Gastroesophageal sphincter (tissue), 3 donors: ENCODE results near the gene FGR.

Experiments used
- EP300 ChIP-seq: sonication (generic); formaldehyde crosslinking; IDR thresholded peaks from one replicate; pipeline ENCODE4 v1.6.1; 2017; ENCODE audit warnings: antibody characterized with exemption, mild to moderate bottlenecking
- POLR2A ChIP-seq, 2 donors: fragments of 450-650 bp; IDR thresholded peaks; one replicate each; pipeline ENCODE4 v1.6.1; 2017; ENCODE audit warnings: antibody characterized with exemption in 2 of 2, mild to moderate bottlenecking in 2 of 2, moderate library complexity in 1 of 2
- TF ChIP-seq, protein P1 (sequence below), 4 experiments: fragments of 200-600 bp in 2 of 4; fragments of 450-650 bp in 2 of 4; sonication (generic) in 1 of 4; IDR thresholded peaks; one replicate each; pipeline ENCODE4 v1.5.1; 2017 to 2019; ENCODE audit warnings: antibody characterized with exemption in 4 of 4, mild to moderate bottlenecking in 2 of 4, moderate library complexity in 2 of 4

DNA sequence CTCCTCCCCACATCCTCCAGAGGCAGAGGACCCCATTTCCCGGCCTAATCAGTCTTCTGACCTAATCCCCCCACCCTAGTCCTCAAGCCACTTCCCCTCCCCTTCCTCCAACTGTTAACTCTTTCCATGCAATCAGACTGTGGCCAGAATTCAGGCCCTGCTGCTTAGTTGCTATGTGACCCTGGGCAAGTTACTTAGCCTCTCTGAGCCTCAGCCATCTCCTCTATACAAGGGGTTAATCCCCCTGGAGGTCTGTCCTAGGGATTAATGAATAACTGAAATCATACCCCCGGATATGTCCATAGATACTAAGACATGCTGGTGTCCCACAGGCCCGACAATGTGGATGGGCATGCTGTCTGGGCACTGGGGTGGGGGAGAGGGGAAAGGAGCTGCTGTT lies 49.3 kb downstream of the FGR start:
- TF ChIP-seq, protein P1, sequence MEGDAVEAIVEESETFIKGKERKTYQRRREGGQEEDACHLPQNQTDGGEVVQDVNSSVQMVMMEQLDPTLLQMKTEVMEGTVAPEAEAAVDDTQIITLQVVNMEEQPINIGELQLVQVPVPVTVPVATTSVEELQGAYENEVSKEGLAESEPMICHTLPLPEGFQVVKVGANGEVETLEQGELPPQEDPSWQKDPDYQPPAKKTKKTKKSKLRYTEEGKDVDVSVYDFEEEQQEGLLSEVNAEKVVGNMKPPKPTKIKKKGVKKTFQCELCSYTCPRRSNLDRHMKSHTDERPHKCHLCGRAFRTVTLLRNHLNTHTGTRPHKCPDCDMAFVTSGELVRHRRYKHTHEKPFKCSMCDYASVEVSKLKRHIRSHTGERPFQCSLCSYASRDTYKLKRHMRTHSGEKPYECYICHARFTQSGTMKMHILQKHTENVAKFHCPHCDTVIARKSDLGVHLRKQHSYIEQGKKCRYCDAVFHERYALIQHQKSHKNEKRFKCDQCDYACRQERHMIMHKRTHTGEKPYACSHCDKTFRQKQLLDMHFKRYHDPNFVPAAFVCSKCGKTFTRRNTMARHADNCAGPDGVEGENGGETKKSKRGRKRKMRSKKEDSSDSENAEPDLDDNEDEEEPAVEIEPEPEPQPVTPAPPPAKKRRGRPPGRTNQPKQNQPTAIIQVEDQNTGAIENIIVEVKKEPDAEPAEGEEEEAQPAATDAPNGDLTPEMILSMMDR (IDR thresholded peaks at IDR 0.05) = no peak
- no peak for TF ChIP-seq EP300
- TF ChIP-seq POLR2A (IDR thresholded peaks at IDR 0.05) = no peak
